Choroid plexus epithelial cell (primary cell): ENCODE measurements around the gene PTP4A2.
"Not testable (repeated sequence)": the region's sequence is repeated elsewhere in the genome, so short reads cannot be mapped to it uniquely, and the experiment has no call there.

ENCODE experiments used
- DNase-seq: peaks from one replicate; pipeline ENCODE4 v3.0.0-alpha.2; 2010; ENCODE audit warnings: low read depth
- H3K4me3 ChIP-seq: 2 replicates; pipeline ENCODE4 v1.5.1; 2011; ENCODE audit warnings: low read depth, mild to moderate bottlenecking, control low read depth, low read length, moderate library complexity
- CTCF ChIP-seq: conservative IDR thresholded peaks from 2 replicates; pipeline ENCODE4 v1.5.1; 2011; ENCODE audit warnings: low read depth, mild to moderate bottlenecking, control low read depth, inconsistent platforms, low read length, moderate library complexity

The PTP4A2 gene

GRCh38 chr1:31949862-31950261 is 11.7 kb upstream of the PTP4A2 start:
- TF ChIP-seq CTCF = no peak
- DNase-seq = no peak
- no peak overlapping the region for H3K4me3 ChIP-seq

- H3K4me3 ChIP-seq, DNase-seq: not testable (repeated sequence)
These were observed 7.5 kb upstream of the PTP4A2 start for GRCh38 chr1:31945677-31946076.

- H3K4me3 ChIP-seq = peak overlapping the region; percentile 51
- peak; percentile 88 for DNase-seq
- no peak for TF ChIP-seq CTCF
These were observed 6.3 kb upstream of the PTP4A2 start for GRCh38 chr1:31944205-31945089.

GRCh38 chr1:31943546-31944184 is 5.5 kb upstream of the PTP4A2 start:
- no peak overlapping the region for H3K4me3 ChIP-seq
- TF ChIP-seq CTCF = no peak
- DNase-seq = no peak

- DNase-seq, H3K4me3 ChIP-seq: not testable (repeated sequence)
These were observed 3.9 kb upstream of the PTP4A2 start for GRCh38 chr1:31942061-31942460.

GRCh38 chr1:31939484-31940329 is 1.5 kb upstream of the PTP4A2 start:
- DNase-seq = peak; percentile 97
- peak; percentile 79 for TF ChIP-seq CTCF
- no peak overlapping the region for H3K4me3 ChIP-seq

- peak; percentile 72 for DNase-seq
- H3K4me3 ChIP-seq = peak overlapping the region; percentile 75
- no peak for TF ChIP-seq CTCF
These were observed 626 bp downstream of the PTP4A2 start for GRCh38 chr1:31937300-31938183.
